ENCODE data around the gene MIB1. TPM values are rescaled to one million over a fixed set of nuclear protein-coding genes. Genes with fewer than 3 reads are reported as not detected.

The MIB1 gene
- total and polyA plus RNA-seq, 9 of the 15 experiments (the other 6 are each of a cell fraction or from before 2014, with no cell fraction given) = 7.2 to 43.8 (median 23.2) TPM

DNA sequence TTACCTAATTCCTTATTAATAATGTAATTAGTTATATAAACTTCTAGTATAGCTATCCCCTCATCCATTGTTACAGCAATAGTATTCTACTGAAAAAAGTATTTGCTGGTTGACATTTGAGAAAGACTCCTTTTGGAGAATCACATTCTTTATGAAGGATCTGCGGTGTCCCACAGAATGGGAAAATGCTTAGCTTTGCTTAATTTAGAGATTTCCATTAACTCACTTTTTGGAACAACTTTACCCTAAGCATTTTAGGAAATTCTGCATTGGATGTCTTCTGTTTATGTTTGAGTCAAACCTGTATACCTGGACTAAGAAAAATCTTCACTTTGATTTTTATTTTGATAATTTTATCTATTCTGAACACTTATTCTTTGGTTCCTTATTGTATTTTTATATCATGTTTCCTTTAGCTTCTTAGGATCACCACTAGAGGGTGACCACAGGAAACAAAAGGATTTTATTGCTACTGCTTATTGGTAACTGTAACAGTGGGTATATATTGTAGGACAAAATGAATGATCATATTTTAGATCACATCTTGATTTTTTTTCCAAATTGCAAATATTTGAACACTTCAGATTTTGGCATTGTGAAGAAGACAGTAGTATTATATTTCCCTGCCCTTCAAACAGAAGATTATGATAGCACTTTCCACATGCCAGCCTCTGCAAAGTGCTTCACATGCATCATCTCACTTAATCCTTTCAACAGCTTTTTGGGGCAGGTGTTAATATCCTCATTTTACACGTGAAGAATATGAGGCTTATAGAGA, 79.6 kb downstream of the MIB1 start (continued):
- TF ChIP-seq, protein P1, sequence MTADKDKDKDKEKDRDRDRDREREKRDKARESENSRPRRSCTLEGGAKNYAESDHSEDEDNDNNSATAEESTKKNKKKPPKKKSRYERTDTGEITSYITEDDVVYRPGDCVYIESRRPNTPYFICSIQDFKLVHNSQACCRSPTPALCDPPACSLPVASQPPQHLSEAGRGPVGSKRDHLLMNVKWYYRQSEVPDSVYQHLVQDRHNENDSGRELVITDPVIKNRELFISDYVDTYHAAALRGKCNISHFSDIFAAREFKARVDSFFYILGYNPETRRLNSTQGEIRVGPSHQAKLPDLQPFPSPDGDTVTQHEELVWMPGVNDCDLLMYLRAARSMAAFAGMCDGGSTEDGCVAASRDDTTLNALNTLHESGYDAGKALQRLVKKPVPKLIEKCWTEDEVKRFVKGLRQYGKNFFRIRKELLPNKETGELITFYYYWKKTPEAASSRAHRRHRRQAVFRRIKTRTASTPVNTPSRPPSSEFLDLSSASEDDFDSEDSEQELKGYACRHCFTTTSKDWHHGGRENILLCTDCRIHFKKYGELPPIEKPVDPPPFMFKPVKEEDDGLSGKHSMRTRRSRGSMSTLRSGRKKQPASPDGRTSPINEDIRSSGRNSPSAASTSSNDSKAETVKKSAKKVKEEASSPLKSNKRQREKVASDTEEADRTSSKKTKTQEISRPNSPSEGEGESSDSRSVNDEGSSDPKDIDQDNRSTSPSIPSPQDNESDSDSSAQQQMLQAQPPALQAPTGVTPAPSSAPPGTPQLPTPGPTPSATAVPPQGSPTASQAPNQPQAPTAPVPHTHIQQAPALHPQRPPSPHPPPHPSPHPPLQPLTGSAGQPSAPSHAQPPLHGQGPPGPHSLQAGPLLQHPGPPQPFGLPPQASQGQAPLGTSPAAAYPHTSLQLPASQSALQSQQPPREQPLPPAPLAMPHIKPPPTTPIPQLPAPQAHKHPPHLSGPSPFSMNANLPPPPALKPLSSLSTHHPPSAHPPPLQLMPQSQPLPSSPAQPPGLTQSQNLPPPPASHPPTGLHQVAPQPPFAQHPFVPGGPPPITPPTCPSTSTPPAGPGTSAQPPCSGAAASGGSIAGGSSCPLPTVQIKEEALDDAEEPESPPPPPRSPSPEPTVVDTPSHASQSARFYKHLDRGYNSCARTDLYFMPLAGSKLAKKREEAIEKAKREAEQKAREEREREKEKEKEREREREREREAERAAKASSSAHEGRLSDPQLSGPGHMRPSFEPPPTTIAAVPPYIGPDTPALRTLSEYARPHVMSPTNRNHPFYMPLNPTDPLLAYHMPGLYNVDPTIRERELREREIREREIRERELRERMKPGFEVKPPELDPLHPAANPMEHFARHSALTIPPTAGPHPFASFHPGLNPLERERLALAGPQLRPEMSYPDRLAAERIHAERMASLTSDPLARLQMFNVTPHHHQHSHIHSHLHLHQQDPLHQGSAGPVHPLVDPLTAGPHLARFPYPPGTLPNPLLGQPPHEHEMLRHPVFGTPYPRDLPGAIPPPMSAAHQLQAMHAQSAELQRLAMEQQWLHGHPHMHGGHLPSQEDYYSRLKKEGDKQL (CRISPR knock-in tag; IDR thresholded peaks at IDR 0.05; ENCODE audit: borderline replicate concordance) = no peak
- TF ChIP-seq, protein P2, sequence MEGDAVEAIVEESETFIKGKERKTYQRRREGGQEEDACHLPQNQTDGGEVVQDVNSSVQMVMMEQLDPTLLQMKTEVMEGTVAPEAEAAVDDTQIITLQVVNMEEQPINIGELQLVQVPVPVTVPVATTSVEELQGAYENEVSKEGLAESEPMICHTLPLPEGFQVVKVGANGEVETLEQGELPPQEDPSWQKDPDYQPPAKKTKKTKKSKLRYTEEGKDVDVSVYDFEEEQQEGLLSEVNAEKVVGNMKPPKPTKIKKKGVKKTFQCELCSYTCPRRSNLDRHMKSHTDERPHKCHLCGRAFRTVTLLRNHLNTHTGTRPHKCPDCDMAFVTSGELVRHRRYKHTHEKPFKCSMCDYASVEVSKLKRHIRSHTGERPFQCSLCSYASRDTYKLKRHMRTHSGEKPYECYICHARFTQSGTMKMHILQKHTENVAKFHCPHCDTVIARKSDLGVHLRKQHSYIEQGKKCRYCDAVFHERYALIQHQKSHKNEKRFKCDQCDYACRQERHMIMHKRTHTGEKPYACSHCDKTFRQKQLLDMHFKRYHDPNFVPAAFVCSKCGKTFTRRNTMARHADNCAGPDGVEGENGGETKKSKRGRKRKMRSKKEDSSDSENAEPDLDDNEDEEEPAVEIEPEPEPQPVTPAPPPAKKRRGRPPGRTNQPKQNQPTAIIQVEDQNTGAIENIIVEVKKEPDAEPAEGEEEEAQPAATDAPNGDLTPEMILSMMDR (IDR thresholded peaks at IDR 0.05 in 2 of 3, conservative IDR thresholded peaks at IDR 0.05 in 1 of 3; ENCODE audit: insufficient read depth in 2 of 3, low read depth in 1 of 3, low read length in 3 of 3) = peak in 1 of 3 experiments; percentile 49; a peak in 2 of 6 replicates
- TF ChIP-seq ARHGAP35 (IDR thresholded peaks at IDR 0.05; ENCODE audit: partially characterized antibody) (no peak), C11orf30 (IDR thresholded peaks at IDR 0.05; ENCODE audit: low read depth) (peak; percentile 64; the same call in 1 of the 2 replicates), IFI16 (CRISPR knock-in tag; IDR thresholded peaks at IDR 0.05) (no peak), MAFG (tag; conservative IDR thresholded peaks at IDR 0.05) (peak; percentile 45; the same call in 1 of the 2 replicates), ZNF79 (CRISPR knock-in tag; IDR thresholded peaks at IDR 0.05; ENCODE audit: low read depth) (no peak), MAFF (IDR thresholded peaks at IDR 0.05; ENCODE audit: low read length) (peak; percentile 62), TRIM28 (IDR thresholded peaks at IDR 0.05) (no peak), MEIS2 (IDR thresholded peaks at IDR 0.05; ENCODE audit: partially characterized antibody) (no peak), ZSCAN29 (IDR thresholded peaks at IDR 0.05) (no peak)
- TF ChIP-seq, protein P3, sequence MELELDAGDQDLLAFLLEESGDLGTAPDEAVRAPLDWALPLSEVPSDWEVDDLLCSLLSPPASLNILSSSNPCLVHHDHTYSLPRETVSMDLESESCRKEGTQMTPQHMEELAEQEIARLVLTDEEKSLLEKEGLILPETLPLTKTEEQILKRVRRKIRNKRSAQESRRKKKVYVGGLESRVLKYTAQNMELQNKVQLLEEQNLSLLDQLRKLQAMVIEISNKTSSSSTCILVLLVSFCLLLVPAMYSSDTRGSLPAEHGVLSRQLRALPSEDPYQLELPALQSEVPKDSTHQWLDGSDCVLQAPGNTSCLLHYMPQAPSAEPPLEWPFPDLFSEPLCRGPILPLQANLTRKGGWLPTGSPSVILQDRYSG (tag; conservative IDR thresholded peaks at IDR 0.05; ENCODE audit: low read depth) = no peak
- TF ChIP-seq, protein P4, sequence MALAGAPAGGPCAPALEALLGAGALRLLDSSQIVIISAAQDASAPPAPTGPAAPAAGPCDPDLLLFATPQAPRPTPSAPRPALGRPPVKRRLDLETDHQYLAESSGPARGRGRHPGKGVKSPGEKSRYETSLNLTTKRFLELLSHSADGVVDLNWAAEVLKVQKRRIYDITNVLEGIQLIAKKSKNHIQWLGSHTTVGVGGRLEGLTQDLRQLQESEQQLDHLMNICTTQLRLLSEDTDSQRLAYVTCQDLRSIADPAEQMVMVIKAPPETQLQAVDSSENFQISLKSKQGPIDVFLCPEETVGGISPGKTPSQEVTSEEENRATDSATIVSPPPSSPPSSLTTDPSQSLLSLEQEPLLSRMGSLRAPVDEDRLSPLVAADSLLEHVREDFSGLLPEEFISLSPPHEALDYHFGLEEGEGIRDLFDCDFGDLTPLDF (CRISPR knock-in tag; IDR thresholded peaks at IDR 0.05) = no peak
- TF ChIP-seq, protein P5, sequence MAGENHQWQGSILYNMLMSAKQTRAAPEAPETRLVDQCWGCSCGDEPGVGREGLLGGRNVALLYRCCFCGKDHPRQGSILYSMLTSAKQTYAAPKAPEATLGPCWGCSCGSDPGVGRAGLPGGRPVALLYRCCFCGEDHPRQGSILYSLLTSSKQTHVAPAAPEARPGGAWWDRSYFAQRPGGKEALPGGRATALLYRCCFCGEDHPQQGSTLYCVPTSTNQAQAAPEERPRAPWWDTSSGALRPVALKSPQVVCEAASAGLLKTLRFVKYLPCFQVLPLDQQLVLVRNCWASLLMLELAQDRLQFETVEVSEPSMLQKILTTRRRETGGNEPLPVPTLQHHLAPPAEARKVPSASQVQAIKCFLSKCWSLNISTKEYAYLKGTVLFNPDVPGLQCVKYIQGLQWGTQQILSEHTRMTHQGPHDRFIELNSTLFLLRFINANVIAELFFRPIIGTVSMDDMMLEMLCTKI (IDR thresholded peaks at IDR 0.05; ENCODE audit: partially characterized antibody) = no peak
- TF ChIP-seq, protein P6, sequence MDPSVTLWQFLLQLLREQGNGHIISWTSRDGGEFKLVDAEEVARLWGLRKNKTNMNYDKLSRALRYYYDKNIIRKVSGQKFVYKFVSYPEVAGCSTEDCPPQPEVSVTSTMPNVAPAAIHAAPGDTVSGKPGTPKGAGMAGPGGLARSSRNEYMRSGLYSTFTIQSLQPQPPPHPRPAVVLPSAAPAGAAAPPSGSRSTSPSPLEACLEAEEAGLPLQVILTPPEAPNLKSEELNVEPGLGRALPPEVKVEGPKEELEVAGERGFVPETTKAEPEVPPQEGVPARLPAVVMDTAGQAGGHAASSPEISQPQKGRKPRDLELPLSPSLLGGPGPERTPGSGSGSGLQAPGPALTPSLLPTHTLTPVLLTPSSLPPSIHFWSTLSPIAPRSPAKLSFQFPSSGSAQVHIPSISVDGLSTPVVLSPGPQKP (CRISPR knock-in tag; IDR thresholded peaks at IDR 0.05) = no peak
